Activated CD4-positive, alpha-beta T cell treated with anti-CD3 and anti-CD28 coated beads for 1 hour (primary cell): Measurements from ENCODE around the gene RNF10.

ENCODE experiments used
- DNase-seq: peaks from one replicate; pipeline ENCODE4 v3.0.0-alpha.2; 2020

The RNF10 gene

GRCh38 chr12:120618954-120619615, 84.9 kb downstream of the RNF10 start:
- no peak for DNase-seq

DNA sequence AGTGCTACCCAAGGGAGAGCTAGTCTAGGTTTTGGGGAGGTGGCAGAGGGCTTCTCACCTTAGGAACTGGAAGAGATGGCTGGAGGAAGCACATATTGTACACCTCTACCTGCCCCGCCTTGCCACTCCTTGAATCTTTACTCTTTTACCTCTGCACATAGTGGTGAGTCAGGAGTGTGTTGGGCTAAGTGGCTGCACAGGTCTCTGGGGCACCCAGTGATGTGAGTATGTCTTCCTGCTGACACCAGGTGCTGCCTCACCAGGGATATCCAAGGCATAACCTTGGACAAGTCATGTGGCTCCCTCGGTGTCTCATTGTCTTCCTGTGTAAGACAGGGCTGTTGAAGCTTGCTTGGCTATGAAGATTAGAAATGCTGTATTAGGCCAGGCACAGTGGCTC, 86.5 kb downstream of the RNF10 start:
- no peak for DNase-seq

GRCh38 chr12:120625557-120626419, 91.6 kb downstream of the RNF10 start:
- DNase-seq, result no peak
